HG02571 (cell line): Measurements from ENCODE around the gene ATOH8.

Experiments
- ATAC-seq: cut with Tn5 transposase; IDR thresholded peaks from one replicate; pipeline ENCODE4 v1.9.1; 2021; ENCODE audit warnings: mild to moderate bottlenecking, moderate library complexity; ENCODE audit not compliant: unreplicated experiment

The ATOH8 gene

DNA sequence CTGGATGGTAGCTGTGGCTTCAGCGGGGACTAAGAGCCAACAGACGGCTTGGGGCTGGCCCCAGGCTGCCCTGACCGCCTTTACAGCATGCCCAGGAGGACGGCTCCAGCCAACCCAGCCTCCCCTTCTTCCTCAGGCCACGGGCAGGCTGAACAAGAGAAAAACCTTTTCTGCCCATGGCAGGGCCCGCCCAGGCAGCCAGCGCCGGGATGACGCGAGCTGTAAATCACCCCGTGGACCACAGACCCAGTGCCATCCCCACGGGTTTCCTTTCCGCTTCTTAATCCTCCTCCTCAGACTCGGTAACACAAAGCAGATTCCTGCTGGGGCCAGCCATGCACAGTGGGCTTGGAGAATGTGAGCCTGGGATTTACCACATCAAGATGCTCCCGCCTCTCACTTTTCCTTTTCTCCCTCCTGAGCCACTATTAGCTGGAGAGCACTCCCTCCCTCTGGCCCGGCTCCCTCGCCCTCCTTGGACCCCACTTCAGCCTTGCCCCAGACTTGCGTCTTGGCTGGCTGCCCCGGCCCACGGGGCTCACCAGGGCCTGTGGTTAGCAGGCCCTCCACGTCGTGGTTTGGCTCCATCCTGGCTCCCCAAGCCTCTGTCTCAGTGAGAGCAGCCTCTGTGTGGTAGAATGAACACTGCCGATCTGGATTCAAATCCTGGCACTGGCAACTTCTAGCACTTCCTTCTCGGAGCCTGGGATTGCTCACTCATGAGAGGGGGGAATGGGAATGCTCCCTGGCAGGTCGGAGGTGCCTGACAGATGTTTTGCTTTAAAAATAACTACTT is 31.4 kb downstream of the ATOH8 start:
- no peak for ATAC-seq

DNA sequence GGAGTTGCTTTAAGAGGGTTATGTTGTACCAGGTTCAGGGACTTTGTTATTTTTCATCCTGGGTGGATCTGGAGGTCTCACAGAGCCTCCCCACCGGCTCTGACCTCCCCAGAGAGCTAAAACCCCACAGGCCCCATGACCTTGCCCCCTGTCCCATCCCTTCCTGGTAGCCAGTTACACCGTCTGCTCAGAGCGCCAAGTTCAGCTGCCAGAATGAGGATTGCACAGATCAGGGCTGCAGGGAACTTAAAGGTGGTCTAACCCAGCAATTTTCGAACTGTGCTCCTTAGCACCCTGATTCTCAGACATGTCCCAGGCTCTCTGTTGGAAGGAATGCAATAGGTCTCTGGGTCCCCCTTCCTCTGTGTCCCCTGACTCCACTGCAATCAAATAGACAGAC is 32.1 kb downstream of the ATOH8 start:
- no peak for ATAC-seq

DNA sequence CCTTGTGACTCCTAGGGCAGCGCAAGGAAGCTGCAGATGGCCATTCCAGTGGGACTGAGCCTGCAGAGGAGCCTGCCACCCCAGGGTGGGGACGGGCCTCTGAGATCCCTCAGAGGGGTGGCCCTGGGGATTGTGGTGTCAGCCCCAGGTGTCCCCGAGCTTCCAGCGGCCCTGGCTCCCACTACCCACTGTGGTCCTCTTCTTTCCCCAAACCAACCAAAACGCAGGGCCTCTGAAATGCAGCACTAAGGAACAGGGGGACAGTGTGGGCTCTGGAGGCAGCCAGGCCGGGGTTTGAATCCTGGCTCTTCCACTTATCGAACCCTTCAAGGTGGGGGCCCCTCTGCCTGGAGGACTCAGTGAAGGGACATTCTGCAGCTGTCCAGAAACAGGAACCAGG is 32.7 kb downstream of the ATOH8 start:
- no peak for ATAC-seq

DNA sequence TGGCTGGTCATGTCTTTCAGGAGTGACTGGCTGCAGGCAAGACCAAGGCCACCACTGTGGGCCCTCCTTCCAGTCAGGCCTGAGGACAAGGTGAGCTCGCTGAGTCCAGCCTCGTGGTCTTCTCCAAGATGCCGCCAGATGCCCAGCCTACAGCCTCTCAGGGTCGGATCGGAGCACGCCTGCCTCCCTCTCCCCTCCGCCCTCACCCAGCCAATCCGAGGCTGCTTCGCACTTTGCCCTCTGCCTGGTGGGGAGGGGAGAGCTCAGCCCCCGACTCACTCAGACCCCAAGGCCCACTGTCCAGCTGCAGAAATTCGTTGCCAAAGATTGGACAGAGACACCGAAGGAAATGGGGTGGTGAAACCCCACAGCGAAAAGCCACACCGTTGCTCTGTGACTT is 33.1 kb downstream of the ATOH8 start:
- ATAC-seq = no peak

DNA sequence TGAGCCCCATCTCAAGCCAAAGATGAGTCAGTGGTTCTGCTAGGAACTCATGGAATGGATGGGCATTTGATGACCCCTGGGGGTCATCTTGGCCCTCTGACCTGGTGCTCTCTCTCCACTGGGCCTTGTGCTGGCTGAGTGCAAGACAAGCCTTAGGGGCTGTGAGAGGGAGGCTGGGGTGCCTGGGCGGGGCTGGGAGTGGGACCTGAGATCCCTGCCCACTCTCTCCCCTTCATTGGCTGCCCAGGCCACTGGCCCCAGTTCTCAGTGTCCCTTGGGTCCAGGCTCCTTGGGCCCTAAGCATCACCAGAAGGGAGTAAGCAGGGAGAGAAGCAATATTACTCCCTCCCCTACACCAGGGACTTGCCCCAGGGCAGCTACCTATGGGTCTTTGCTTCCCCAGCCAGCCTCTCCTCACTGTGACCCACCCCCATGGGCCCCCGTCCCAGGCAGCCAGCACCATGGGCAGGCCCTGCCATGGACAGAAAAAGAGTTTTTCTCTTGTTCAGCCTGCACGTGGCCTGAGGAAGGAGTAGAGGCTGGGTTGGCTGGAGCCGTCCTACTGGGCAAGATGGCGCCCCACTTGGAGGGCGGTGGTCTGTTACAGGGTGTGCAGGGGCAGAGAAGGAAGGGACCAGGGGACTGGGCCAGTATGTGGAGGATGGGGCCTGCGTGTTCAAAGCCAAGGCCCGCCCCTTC is 33.6 kb downstream of the ATOH8 start:
- ATAC-seq = no peak

DNA sequence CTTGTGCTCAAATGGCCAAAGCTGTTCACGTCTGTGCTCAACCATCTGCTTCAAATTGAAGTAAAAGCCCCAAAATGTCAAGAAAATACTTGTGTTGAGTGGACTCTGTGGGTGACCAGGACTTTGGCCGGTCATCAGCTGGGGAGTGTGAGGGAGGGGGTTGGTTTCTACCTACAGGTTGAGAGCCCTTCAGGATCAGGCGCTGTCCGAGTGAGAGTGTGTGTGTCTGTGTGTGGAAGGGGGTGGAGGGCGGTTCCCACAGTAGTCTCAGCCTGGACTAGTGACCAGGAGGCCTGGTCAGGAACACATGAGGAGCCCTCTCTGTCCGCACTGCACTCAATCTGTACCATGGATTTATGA is 34.2 kb downstream of the ATOH8 start:
- no peak for ATAC-seq

DNA sequence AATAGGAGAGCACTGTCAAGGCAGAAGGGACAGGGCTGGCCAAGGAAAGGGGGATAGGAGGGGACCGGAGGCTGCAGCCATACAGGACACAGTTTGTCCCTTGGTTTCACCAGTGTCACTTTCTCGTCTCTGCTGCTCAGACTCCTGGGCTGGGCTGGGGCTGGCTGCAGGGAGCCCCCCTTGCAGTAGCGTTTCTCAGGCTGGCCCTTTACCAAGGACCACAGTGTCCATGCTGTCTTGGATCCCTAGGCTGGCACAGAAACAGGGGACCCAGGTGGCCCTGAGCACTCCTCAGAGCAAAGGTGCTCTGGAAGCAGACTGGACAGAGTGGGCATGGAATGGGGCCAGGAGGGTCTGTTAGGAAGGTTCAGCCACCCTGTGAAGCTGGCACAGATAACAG is 34.8 kb downstream of the ATOH8 start:
- no peak for ATAC-seq

DNA sequence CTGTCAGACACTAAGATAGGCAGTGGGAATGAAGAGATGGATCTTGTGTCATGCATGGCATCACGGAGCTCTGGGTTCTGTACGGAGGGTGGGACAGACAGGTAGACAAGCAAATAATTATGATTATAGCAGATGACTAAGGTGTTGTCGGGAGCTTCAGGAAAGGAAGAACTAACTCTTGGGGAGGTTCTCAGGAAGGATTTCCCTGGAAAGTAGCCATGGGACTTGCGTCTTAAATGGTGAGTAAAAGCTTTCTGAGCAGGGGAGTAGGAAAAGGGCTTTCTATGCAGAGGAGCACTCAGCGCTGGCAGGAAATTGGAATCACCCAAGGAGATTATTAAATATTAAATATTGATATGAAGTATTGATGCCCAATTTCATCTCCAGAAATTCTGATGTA is 35.5 kb downstream of the ATOH8 start:
- no peak for ATAC-seq

DNA sequence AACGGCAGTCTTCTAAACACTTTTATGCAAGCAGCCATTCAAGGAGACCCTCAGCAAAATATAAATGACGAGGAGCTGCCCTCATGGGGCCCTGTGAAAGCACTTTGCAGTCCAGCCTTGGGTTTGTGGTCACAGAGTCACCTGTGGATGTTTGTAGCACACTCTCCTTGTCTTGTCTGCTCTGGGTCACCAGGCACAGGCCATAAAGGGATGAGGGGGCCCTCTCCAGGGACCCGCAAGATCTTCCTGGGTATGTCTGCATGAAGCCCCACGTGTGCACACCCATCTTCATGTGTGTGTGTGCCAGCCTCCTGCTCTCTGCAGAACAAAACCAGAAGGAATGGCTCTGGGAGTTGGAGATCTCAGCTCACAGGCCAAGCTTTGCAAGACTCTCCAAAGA is 36.2 kb downstream of the ATOH8 start:
- ATAC-seq = no peak

DNA sequence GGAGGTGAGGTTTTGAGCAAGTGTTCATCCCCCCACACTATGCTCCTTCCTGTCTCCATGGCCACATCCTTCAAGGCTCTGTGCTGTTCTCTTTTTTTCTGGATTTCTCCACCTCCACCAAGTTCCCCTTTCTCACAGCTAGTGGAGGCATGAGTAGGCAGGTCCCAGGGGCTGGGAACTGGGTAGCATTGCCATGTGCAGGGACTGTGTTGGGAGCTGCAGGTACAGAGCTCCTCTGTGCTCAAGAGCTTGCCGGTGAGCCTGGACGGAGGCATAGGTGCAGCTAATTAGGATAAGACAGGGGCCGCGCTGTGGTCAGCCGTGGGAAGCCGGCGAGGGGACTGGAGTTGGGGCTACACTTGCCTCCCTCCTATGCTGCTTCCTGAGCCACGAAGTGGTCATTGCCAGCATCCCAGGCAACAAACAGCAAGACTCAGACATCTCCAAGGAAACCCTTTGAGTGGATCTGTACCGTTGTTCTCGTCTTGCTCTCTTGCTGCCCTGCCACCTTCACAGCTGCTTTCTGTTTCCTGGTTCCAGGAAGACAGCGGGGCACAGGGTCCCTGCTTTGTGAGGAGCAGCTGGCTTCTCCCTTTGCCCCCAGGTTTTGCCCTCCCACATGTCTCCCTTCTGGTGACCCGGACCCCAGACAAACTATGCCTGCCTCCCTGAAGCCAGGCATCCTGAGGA is 36.9 kb downstream of the ATOH8 start:
- no peak for ATAC-seq

DNA sequence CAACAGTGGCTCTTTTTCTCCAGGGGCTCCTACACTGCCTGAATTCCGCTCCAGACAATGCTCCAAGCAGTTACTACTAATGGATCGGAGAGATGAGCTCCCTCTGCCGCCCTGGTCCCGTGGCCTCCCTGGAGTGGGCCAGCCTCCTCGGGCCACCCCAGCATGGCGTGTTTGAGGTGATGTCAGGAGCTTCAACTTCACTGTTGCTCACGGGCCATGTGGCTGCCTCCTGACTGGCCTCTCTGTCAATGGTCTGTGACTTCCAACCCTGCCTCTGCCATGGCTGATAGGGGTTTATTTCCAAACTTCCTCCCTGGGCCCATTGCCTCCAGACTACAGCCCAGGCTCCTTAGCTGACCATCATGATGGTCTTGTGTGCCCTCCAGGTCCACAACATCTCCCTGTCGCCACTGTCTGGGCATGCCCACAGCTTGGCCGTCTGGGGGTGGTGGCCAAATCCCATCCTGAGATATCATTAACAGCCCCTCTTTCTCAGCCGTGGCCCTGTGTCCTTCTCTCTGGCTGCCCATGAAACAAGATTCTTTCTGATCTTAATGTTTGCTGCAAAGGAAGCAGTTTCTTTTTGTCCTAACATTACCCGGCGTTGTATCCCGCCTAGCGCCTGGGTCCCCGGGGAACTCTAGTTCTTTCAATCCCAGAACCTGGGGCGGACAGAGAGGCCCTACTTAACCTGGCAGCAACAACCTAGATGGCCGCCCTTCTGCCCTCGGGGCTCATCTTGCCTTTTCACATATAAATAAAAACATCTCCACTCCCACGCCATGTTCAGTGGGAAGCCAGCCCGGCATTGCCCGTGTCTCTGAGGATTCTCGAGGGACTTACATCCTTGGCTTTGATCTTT is 38.1 kb downstream of the ATOH8 start:
- ATAC-seq = no peak

DNA sequence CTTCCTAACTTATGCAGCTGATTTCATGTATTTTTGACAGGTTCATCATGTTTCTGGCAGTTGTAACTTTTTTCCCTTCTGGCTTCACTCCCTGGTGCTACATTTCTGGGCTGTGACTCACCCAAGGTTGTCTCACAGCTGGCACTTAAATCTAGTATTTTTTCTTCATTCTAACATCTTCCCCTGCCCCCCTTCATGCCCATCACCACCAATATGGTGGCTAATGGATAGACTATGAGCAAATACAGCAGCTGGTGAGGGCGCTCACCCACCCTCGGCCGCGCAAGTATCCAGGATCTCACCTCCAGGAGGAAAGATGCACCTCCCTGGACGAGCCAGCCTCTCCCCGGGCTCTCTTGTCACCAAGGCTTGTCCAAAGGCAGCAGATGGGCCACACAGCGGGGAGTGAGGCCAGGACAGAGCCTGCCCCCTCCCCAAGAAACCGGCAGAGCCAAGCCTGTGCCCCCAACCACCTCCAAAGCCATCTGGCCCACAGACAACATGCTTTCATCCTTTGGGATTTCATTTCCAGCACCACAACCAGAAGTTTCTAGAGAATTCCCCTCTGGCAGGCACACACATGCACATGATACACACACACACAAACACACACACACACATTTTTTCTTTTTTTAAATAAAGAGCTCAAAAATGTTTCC is 39.1 kb downstream of the ATOH8 start:
- no peak for ATAC-seq

DNA sequence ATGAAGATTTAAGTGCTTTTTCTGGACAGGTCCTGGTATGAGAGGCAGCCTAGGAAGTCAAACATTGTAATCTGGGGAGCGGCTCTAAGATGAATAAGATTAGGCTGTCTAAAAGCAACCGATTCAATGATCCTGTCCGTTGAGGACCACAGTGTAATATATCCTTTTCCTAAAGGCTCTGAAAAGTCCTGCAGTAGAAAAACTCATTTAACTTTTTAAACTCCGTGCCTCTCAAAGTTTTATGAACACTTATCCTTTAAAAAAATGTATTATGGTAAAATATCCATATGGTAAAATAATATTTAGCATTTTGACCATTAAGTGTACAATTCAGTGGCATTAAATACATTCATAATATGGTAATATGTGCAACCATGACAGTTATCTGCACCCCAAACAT is 39.8 kb downstream of the ATOH8 start:
- ATAC-seq = no peak

DNA sequence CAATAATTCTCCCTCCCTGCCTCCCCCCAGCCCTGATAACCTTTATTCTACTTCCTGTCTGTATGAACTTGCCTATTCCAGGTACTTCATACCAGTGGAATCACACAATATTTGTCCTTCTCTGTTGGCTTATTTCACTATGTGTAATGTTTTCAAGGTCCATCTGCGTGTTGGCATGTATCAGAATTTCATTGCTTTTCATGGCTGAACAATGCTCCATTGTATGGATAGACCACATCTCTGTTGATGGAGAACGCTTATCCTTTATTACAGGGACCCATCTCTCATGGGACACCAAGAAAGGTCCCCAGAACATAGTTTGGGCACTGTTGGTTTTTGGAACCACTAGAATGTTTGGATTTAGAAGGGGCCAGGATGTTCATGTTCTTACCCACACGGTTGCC is 40.2 kb downstream of the ATOH8 start:
- ATAC-seq = no peak

DNA sequence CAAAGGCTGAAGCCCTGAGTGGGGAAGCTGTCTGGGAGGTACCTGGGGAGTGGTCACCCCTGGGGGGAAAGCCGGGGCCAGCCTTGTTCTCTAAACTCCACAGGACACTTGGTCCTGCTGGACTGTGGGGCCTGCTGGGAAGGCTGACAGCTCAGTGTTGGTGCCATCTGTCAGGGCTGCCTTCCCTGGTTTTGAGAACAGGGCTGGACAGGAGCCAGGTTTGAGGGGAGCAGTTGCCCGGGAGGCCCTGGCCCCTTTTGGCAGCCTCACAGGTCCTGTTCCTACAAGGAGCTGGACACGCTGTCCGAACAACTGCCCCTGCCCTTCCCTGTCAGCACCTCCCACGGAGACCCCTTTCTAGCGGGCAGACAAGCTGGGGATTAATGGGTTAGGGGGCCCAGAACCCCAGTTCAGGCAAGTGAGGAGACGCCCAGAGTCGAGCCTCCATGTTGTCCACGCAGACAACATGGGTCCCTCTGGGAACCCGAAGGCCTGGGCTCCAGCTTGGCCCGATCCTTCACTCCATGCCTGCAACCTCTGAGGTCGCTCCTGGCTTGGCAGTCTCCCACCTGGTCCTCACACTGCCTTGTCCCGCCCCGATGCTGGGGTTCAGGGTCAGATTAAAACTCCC is 40.8 kb downstream of the ATOH8 start:
- no peak for ATAC-seq

DNA sequence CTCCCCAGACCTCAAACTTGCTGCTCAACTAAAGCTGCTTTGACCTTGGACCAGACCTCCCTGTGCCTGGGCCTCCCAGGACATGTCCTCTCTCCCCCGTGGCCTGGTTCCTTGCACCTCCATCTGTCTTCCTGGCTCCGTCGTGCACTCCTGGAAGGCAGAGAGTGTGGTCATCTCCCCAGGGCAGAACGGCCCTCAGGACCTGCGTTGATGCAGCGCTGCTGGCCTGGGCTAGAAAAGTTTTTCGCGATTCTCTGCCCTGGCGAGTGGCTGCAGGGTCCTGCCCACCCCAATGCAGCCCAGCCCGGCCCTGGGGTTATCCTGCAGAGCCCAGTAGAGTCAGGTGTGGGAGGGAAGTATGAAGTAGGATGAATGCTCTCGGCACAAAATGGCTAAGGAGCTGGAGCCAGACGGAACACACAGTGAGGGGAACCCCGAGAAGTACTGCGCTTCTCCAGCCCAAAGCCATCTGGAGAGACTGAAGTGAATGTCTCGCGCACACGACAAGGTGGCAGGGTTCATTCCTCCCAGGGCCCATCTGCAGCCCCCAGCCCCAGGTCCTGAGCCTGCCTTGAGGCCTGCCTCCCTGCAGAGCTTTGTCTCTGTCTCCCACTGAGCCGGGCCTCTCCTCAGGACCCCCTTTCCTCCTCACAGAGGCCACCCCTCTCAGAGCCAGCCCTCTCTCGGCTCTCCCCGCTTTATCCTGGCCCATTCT is 41.7 kb downstream of the ATOH8 start:
- no peak for ATAC-seq

DNA sequence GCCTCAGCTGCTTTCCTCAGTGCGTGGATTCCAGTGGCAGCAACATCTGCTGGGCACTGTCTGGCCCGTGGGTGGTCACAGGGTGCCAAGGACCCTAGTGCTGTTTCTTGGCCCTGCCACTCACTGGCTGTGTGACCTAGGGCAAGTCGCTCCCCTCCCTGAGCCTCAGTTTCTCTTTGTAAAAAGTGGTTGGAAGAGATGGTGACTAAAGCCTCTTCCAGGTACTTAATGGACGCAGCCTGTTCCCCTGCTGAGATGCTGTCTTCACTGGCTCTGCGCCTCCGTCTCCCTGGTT is 42.2 kb downstream of the ATOH8 start:
- ATAC-seq = no peak

DNA sequence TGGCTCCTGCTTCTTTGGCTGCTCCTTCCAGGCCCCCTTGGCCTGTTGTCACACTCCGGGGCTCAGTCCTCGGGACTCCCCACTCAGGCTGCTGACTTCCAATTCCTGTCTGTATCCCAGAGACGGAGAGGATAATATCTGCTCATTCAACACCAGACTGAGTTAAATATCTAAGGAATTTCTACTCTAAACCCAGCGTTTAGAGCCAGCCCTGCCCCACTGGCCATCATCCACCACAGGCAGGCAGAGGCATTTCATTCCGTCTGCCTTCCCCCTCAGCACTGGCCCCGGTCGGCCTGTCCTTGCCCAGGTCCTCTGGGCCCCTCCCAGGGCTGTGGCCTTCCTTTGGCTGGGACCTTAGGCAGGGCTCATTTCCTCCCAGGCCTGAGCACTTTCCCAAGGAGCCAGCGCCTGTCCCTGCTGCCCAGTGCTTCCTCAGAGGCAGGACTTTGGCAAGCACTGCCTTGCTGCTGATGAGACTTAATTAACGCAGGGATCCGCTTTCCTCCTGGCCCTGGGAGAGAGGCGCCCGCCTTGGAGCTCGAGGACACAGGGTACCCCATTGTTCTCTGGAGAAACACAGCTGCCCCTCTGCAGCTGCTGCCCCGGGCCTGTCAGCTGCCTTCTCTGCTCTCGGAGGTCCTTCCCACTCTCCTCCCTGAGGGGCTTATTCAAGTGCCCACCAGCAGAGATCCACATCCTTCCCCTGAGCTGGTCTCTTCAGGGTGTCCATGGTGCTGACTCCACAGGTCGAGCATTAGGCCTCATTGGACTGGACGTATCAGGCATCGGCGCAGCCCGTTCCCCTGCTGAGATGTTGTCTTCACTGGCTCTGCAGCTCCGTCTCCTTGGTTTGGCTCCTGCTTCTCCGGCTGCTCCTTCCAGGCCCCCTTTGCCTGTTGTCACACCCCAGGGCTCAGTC is 42.8 kb downstream of the ATOH8 start:
- no peak for ATAC-seq

DNA sequence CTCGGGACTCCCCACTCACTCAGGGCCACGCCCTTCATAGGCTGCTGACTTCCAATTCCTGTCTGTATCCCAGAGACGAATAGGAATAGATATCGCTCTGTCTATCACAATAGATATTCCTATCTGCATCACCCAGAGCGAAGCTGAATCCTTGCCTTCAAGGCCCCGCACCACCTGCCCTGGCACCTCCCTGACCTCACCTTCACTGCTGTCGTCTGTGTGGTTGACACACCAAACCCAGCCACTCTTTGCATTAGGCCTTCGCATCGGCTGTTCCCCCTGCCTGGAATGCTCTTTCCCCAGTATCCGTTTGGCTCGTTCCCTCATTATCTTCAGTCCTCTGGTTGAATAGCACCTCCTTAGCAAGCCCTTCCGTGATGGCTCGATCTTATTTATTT is 43.5 kb downstream of the ATOH8 start:
- ATAC-seq = no peak
